Ascending aorta (tissue), 2 donors: ENCODE measurements around the gene COLEC11. TPM values are rescaled to one million over a fixed set of nuclear protein-coding genes. Genes with fewer than 3 reads are reported as not detected.
"Not testable (repeated sequence)": the region's sequence is repeated elsewhere in the genome, so short reads cannot be mapped to it uniquely, and the experiment has no call there.

Experiments
- DNase-seq, 2 donors: peaks; one replicate each; pipeline ENCODE4 v3.0.0-alpha.2; 2019; ENCODE audit warnings: low spot score in 2 of 2
- H3K27ac ChIP-seq, 2 donors: fragments of 200-600 bp; sonication (generic); one replicate each; pipeline ENCODE4 v1.5.1; 2016 to 2017; ENCODE audit warnings: mild to moderate bottlenecking in 1 of 2
- H3K27me3 ChIP-seq: fragments of 200-600 bp; sonication (generic); one replicate; pipeline ENCODE4 v1.5.1; 2017
- H3K36me3 ChIP-seq, 2 donors: fragments of 200-600 bp; sonication (generic); one replicate each; pipeline ENCODE4 v1.5.1; 2016
- H3K4me1 ChIP-seq, 2 donors: fragments of 200-600 bp; sonication (generic); one replicate each; pipeline ENCODE4 v1.5.1; 2016 to 2017; ENCODE audit warnings: mild to moderate bottlenecking in 1 of 2
- H3K4me3 ChIP-seq, 2 donors: fragments of 200-600 bp; sonication (generic); one replicate each; pipeline ENCODE4 v1.5.1; 2016 to 2017; ENCODE audit warnings: mild to moderate bottlenecking in 1 of 2
- H3K9me3 ChIP-seq, 2 donors: fragments of 200-600 bp; sonication (generic); one replicate each; pipeline ENCODE4 v1.5.1; 2016
- CTCF ChIP-seq, 3 experiments: fragments of 200-600 bp in 2 of 3; fragments of 450-650 bp in 1 of 3; sonication (generic) in 2 of 3; IDR thresholded peaks; one replicate each; pipeline ENCODE4 v1.5.1; 2016 to 2019; ENCODE audit warnings: antibody characterized with exemption in 3 of 3, mild to moderate bottlenecking in 1 of 3, moderate library complexity in 1 of 3
- intact Hi-C: fragments of 100-400 bp; cut with DNase I; formaldehyde crosslinking; loops from one replicate; pipeline ENCODE4 v1.15.1; 2023
- total RNA-seq: library from RNA; depleted of rRNA; stranded (reverse); fragments of >200 nt; gene quantifications from one replicate; pipeline ENCODE4 v1.1.0, GENCODE V29; 2016

Gene COLEC11
- total RNA-seq, 1 donor from 2014 or later: 0.75 TPM

GRCh38 chr2:3633089-3633981 is 38.4 kb downstream of the COLEC11 start:
- no peak for TF ChIP-seq CTCF (IDR thresholded peaks at IDR 0.05)
- DNase-seq: peak in 1 of 2 donors; percentile 41
- H3K27me3 ChIP-seq: no peaks in the 10 kb centered on the region
- intact Hi-C loops: no loop called here
- no peaks in the 10 kb centered on the region for H3K4me1 ChIP-seq
- no peak overlapping the region for H3K4me3 ChIP-seq
- no peak overlapping the region for H3K27ac ChIP-seq
- no peaks in the 10 kb centered on the region for H3K9me3 ChIP-seq
- no peaks in the 10 kb centered on the region for H3K36me3 ChIP-seq

GRCh38 chr2:3633982-3634595 is 39.2 kb downstream of the COLEC11 start:
- DNase-seq: peak in 1 of 2 donors; percentile 25
- Histone ChIP-seq H3K36me3 (no peaks in the 10 kb centered on the region), H3K9me3 (no peaks in the 10 kb centered on the region), H3K27me3 (no peaks in the 10 kb centered on the region), H3K4me1 (no peaks in the 10 kb centered on the region), H3K4me3 (no peak overlapping the region), H3K27ac (no peak overlapping the region)
- intact Hi-C loops: no loop called here
- TF ChIP-seq CTCF (IDR thresholded peaks at IDR 0.05): no peak

GRCh38 chr2:3634596-3635121 is 39.7 kb downstream of the COLEC11 start:
- Histone ChIP-seq H3K4me1 (no peaks in the 10 kb centered on the region), H3K4me3 (no peak overlapping the region), H3K27me3 (no peaks in the 10 kb centered on the region), H3K36me3 (no peaks in the 10 kb centered on the region), H3K27ac (no peak overlapping the region), H3K9me3 (no peaks in the 10 kb centered on the region)
- peak in 1 of 2 donors; percentile 38 for DNase-seq
- intact Hi-C loops: no loop called here
- no peak for TF ChIP-seq CTCF (IDR thresholded peaks at IDR 0.05)

- DNase-seq: peak in 1 of 2 donors; percentile 52
- no peaks in the 10 kb centered on the region for H3K4me1 ChIP-seq
- intact Hi-C loops: no loop called here
- no peak for TF ChIP-seq CTCF (IDR thresholded peaks at IDR 0.05)
- no peaks in the 10 kb centered on the region for H3K36me3 ChIP-seq
- H3K27ac ChIP-seq: no peak overlapping the region
- H3K9me3 ChIP-seq: no peaks in the 10 kb centered on the region
- no peaks in the 10 kb centered on the region for H3K27me3 ChIP-seq
- no peak overlapping the region for H3K4me3 ChIP-seq
Observed at GRCh38 chr2:3635171-3635974, 40.5 kb downstream of the COLEC11 start.

GRCh38 chr2:3635975-3636327 is 41.0 kb downstream of the COLEC11 start:
- intact Hi-C loops, H3K27ac ChIP-seq, H3K9me3 ChIP-seq, H3K27me3 ChIP-seq, H3K36me3 ChIP-seq, H3K4me1 ChIP-seq, H3K4me3 ChIP-seq: not testable (repeated sequence)
- peak in 1 of 2 donors; percentile 21 for DNase-seq
